Superior temporal gyrus (tissue), 1 donor: ENCODE results near the gene CRYGS.

Experiments
- DNase-seq: peaks from one replicate; pipeline ENCODE4 v3.0.0-alpha.2; 2016; ENCODE audit errors: extremely low spot score

Gene CRYGS

DNA sequence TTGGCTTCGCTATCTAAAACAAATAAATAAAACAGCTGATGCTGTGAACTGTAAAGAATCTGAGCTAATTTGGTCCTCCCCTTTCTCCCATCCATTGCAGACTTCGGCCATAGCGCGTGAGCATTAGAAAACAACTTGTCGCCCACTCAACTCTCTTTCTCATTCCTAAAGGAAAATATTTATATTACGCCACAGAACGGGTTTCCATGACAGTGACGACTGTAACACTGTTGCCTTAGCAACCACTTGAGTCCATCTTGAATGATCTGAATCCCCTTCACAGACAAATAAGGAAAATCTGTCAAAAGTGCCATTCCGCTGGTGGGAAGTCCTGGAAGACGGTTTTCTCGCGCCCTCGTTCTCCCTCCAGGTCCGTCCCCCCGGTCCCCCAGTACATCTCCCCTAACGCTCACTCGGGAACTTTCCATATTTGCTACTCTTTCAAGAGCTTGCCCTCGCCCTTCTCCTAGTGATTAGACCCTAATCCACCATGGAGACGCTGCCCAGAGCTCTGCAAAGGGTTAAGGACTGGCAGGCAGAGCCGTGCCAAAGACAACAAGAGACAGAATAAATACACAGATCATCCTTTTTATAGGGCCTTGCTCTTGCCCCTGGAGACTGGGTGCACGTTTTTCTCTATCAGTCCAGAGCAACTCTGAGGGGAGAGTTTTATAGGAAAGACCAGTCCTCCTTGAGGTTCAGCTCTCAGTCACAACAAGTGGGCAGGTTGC, 50.5 kb downstream of the CRYGS start:
- DNase-seq, result no peak

DNA sequence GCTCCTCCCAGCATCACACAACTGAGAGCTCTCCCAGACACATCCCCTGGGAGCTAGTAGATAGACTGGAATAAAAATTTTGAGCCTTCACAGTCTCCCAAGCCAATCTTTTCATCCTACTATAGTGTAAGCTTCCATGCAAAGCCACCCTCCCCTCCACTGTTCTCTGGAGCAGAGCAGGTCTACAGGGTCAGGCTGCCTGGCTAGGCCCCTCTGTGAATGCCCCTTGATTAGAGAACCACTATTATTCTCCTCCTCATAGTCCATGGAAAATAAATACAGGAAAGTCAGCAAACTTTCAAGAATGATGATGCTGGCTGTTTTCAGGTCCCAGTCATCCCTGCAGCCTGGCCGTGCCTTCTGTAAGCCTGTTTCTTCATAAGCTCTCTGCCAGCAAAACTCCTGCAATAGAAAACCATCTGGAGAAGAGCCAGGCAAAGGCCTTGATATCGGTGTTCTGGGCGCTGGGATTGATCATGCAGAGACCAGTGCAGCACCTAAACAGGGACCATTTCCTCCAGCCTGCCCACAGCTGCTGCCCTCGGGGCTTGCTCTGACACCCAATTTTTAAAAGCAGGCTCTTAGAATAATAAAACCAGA, 51.7 kb downstream of the CRYGS start:
- no peak for DNase-seq

DNA sequence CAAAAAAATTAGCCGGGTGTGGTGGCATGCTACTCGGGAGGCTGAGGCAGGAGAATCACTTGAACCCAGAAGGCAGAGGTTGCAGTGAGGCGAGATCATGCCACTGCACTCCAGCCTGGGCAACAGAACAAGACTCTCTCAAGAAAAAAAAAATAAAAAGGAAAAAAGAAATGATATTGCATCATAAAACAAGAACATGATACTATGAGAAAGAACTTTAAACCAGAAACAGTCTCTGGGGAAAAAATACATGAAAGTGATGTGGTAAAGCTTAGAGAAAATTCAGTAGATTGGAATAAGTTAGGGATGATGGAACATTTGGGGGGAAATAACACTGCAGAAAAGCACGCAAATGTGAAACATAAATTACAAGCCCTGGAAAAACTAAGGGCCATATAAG, 54.7 kb downstream of the CRYGS start:
- DNase-seq, result no peak
